Measurements from ENCODE around the gene USP20.

- TF ChIP-seq CTCF (conservative IDR thresholded peaks at IDR 0.05) (no peak), ZFX (IDR thresholded peaks at IDR 0.05) (peak; percentile 81; the same call in 1 of the 2 replicates)
Observed at GRCh38 chr9:129823935-129824601, 11.2 kb upstream of the USP20 start, which contains the start of gene TOR1A.

All from C4-2B (cell line).